ENCODE data around the gene TPSD1.

Gene TPSD1

DNA sequence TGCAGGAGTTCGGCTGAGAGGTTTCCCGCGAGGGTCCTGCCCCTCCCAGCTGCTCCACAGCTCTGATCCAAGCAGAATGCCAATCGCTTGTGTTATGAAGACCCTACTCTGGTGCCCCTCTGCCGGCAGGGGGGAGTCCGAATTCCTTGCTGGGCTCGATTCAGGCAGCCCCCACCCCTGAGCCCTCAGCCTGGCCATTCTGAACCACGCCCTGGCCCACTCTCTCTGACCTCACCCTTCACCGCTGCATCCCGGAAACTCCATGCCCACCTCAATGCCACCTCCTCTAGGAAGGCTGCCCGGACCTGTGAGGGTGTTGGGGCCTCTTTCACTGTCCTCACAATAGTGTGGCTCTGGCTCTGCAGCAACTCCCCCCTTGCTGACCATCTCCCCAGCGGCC lies 45.7 kb downstream of the TPSD1 start:
- no peak for DNase-seq

DNA sequence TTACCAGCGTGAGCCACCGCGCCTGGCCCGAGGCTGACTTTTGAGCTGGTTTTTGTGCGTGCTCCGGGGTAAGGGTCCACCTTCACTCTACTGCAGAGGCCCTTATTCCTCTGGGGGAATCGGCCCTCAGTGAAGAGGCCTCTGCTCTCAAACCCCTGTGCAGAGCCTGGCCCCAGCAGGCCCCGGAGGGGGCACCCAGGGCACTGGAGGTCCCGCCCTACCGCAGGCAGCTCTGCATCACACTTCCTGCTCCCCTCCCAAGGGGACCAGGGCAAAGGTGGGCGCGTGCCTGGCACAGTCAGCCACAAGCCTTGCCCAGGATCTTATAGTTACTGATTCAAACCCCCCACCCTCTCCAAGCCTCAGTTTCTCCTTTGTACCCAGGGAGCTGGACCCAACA lies 50.0 kb downstream of the TPSD1 start:
- DNase-seq = peak; percentile 34

DNA sequence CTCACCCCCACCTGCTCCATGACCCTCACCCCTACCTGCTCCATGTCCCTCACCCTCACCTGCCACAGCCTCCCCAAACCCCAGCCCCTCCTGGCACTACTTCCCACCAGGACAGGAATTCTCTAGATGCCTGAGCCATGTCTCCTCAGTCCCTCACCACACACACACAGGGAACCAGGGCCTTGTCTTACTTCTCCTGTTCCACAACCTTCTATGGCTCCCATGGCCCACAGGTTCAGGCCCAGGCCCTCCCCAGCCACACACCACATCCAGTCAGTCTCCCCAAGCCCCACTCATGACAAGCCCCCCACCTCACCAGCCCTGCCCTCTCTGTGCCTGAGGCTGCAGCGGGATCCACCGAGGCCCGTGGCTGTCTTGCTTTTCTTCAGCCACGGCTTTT lies 50.5 kb downstream of the TPSD1 start:
- no peak for DNase-seq

DNA sequence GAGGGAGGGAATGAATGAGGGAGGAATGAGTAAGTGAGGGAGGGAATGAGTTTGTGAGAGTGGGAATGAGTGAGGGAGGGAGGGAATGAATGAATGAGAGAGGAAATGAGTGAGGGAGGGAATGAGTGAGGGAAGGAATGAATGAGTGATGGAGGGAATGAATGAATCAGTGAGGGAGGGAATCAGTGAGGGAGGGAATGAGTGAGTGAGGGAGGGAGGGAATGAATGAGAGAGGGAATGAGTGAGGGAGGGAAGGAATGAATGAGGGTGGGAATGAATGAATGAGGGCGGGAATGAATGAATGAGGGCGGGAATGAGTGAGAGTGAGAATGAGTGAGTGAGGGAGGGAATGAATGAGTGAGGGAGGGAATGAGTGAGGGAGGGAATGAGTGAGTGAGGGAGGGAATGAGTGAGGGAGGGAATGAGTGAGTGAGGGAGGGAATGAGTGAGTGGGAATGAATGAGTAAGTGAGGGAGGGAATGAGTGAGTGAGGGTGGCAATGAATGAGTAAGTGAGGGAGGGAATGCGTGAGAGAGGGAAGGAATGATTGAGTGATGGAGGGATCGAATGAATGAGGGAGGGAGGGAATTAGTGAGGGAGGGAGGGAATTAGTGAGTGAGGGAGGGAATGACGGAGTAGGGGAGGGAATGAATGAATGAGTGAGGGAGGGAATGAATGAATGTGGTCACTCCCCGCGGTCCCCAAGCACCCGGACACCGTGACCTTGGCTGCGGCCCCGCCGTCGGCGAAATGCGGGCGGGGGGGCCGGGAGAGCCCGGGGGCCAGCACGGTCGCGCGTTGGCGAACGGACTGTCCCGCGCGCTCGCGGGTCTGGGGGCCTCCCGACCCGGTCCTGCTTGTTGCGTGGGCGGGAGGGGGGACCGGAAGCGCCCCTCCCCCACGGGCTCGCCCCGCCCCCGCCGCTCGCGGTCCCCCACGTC lies 52.4 kb downstream of the TPSD1 start:
- DNase-seq = no peak
